Stimulated activated memory B cell treated with anti-CD40 and anti-IgM and Interleukin-4, amounts not matched to agents 10 μg/mL and 1 μg/mL and 100 μg/mL, for 72 hours (primary cell): ENCODE data around the gene DYNLL2.
"Not testable (repeated sequence)": the region's sequence is repeated elsewhere in the genome, so short reads cannot be mapped to it uniquely, and the experiment has no call there.

Experiments used
- ATAC-seq: fragments of 150-1000 bp; cut with Tn5 transposase; 2 replicates; pipeline ENCODE4 v1.10.0; 2021
- H3K27ac Mint-ChIP-seq: one replicate; pipeline ENCODE4 v1.8.0; 2022; ENCODE audit warnings: mild to moderate bottlenecking, mixed read lengths
- H3K27me3 Mint-ChIP-seq: one replicate; pipeline ENCODE4 v1.8.0; 2022; ENCODE audit warnings: mixed read lengths
- H3K36me3 Mint-ChIP-seq: one replicate; pipeline ENCODE4 v1.8.0; 2022; ENCODE audit warnings: mixed read lengths
- H3K4me1 Mint-ChIP-seq: one replicate; pipeline ENCODE4 v1.8.0; 2022; ENCODE audit warnings: mixed read lengths
- H3K4me3 Mint-ChIP-seq: one replicate; pipeline ENCODE4 v1.8.0; 2022; ENCODE audit warnings: mild to moderate bottlenecking, moderate library complexity, mixed read lengths
- H3K9me3 Mint-ChIP-seq: one replicate; pipeline ENCODE4 v1.8.0; 2022; ENCODE audit warnings: mixed read lengths

DYNLL2 gene

GRCh38 chr17:58085039-58085715, 2.0 kb downstream of the DYNLL2 start:
- H3K9me3 Mint-ChIP-seq = no peaks in the 10 kb centered on the region
- H3K27me3 Mint-ChIP-seq = no peaks in the 10 kb centered on the region
- peak overlapping the region; percentile 5 for H3K27ac Mint-ChIP-seq
- H3K4me1 Mint-ChIP-seq = peaks cover 38% of the 10 kb centered on the region
- H3K4me3 Mint-ChIP-seq = peak overlapping the region; percentile 80
- ATAC-seq = no peak
- peaks cover 33% of the 10 kb centered on the region for H3K36me3 Mint-ChIP-seq

GRCh38 chr17:58086953-58087352, 3.7 kb downstream of the DYNLL2 start:
- H3K27me3 Mint-ChIP-seq = no peaks in the 10 kb centered on the region
- H3K4me1 Mint-ChIP-seq = peaks cover 43% of the 10 kb centered on the region
- no peak overlapping the region for H3K27ac Mint-ChIP-seq
- H3K4me3 Mint-ChIP-seq = no peak overlapping the region
- H3K36me3 Mint-ChIP-seq = peaks cover 50% of the 10 kb centered on the region
- ATAC-seq = no peak
- H3K9me3 Mint-ChIP-seq = no peaks in the 10 kb centered on the region

GRCh38 chr17:58088624-58089023, 5.4 kb downstream of the DYNLL2 start:
- no peak for ATAC-seq
- H3K9me3 Mint-ChIP-seq = no peaks in the 10 kb centered on the region
- H3K4me3 Mint-ChIP-seq = no peak overlapping the region
- H3K4me1 Mint-ChIP-seq = peaks cover 43% of the 10 kb centered on the region
- no peaks in the 10 kb centered on the region for H3K27me3 Mint-ChIP-seq
- H3K36me3 Mint-ChIP-seq = peaks cover 66% of the 10 kb centered on the region
- H3K27ac Mint-ChIP-seq = no peak overlapping the region

- Mint-ChIP-seq H3K4me3 (no peak overlapping the region), H3K9me3 (no peaks in the 10 kb centered on the region), H3K36me3 (peaks cover 69% of the 10 kb centered on the region), H3K4me1 (peaks cover 43% of the 10 kb centered on the region), H3K27ac (peak overlapping the region; percentile 66), H3K27me3 (no peaks in the 10 kb centered on the region)
- ATAC-seq = no peak
These were observed 5.9 kb downstream of the DYNLL2 start for GRCh38 chr17:58089111-58089510.

- Mint-ChIP-seq H3K27ac (no peak overlapping the region), H3K9me3 (no peaks in the 10 kb centered on the region), H3K4me1 (peaks cover 34% of the 10 kb centered on the region), H3K36me3 (peaks cover 69% of the 10 kb centered on the region), H3K4me3 (no peak overlapping the region), H3K27me3 (no peaks in the 10 kb centered on the region)
- no peak for ATAC-seq
These were observed 7.9 kb downstream of the DYNLL2 start for GRCh38 chr17:58091024-58091567.

- ATAC-seq = no peak
- no peaks in the 10 kb centered on the region for H3K27me3 Mint-ChIP-seq
- no peak overlapping the region for H3K4me3 Mint-ChIP-seq
- H3K9me3 Mint-ChIP-seq = no peaks in the 10 kb centered on the region
- H3K4me1 Mint-ChIP-seq = peaks cover 27% of the 10 kb centered on the region
- peaks cover 63% of the 10 kb centered on the region for H3K36me3 Mint-ChIP-seq
- H3K27ac Mint-ChIP-seq = no peak overlapping the region
These were observed 9.0 kb downstream of the DYNLL2 start for GRCh38 chr17:58092101-58092796.

GRCh38 chr17:58092797-58093385, 9.7 kb downstream of the DYNLL2 start:
- Mint-ChIP-seq H3K27me3 (no peaks in the 10 kb centered on the region), H3K27ac (no peak overlapping the region), H3K36me3 (peaks cover 59% of the 10 kb centered on the region), H3K9me3 (no peaks in the 10 kb centered on the region), H3K4me3 (no peak overlapping the region), H3K4me1 (peaks cover 24% of the 10 kb centered on the region)
- no peak for ATAC-seq

DNA sequence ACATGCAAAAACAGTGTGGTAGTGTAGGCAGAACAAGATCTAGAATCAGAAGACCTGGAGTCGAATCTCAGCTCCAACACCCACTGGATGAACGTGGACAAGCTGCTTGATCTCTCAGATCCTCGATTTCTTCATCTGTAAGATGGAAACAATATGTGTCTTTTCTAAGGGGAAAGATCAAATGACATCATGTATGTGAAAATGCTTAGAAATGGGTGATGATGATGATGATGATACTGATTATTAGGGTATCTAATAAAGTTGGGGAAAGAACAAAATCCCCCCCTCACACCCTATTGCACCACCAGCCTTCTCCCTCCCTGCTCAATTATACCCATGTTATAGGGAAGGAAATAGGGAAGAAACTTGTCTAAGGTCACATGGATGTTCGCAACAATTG, 10.9 kb downstream of the DYNLL2 start:
- H3K4me1 Mint-ChIP-seq = peaks cover 15% of the 10 kb centered on the region
- H3K36me3 Mint-ChIP-seq = peaks cover 46% of the 10 kb centered on the region
- no peaks in the 10 kb centered on the region for H3K27me3 Mint-ChIP-seq
- ATAC-seq = no peak
- H3K27ac Mint-ChIP-seq = no peak overlapping the region
- no peaks in the 10 kb centered on the region for H3K9me3 Mint-ChIP-seq
- no peak overlapping the region for H3K4me3 Mint-ChIP-seq

GRCh38 chr17:58096892-58097291, 13.7 kb downstream of the DYNLL2 start:
- Mint-ChIP-seq H3K36me3 (peaks cover 20% of the 10 kb centered on the region), H3K27ac (no peak overlapping the region), H3K9me3 (no peaks in the 10 kb centered on the region), H3K4me1 (no peaks in the 10 kb centered on the region), H3K4me3 (no peak overlapping the region), H3K27me3 (no peaks in the 10 kb centered on the region)
- no peak for ATAC-seq

DNA sequence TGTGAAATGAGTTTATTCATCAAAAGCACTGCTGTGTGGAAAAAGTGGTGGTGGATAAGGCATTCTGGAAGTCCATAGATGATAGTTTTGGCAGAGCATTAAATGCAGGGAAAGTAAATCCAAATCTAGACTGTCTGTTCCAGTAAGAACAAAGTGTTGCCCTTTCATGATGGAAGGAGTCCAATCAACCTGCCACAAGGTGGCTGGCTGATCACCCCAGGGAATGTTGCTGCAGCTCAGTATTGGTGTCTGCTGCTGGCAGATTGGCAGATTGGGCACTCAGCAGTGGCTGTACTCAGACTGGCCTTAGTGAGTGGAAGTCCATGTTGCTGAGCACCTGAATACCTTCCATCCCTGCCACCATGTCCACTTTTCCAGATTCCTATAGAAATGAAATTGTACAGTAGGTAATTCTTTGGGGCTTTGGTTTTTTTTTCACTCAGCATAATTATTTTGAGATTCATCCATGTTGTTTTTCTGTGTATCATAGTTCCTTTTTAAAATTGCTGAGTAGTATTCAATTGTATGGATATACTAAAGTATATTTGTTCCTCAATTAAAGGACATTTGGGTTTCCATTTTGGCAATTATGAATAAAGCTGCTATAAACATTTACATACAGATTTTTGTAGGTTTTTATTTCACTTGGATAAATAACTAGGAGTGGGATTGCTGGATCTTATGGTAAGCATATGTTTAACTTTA, 14.3 kb downstream of the DYNLL2 start:
- no peaks in the 10 kb centered on the region for H3K9me3 Mint-ChIP-seq
- no peak overlapping the region for H3K27ac Mint-ChIP-seq
- peaks cover 14% of the 10 kb centered on the region for H3K36me3 Mint-ChIP-seq
- no peak for ATAC-seq
- no peaks in the 10 kb centered on the region for H3K4me1 Mint-ChIP-seq
- no peak overlapping the region for H3K4me3 Mint-ChIP-seq
- H3K27me3 Mint-ChIP-seq = no peaks in the 10 kb centered on the region

DNA sequence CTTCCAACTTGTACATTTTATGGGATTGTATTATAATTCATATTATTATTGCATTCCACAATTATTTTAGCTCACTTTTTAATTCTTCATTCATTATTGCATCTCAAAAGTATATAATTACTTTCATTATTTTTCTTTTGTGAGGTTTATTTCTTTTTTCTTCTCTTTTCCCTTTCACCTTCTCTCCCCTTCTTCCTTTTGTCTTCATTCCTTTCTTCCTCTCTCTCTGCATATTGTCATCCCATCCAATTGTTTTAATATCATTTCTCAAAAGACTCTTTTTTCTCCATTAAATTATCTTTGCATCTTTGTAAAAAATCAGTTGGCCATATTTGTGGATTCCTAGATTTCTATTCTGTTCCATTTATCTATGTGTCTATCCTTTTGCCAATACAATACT, 17.3 kb downstream of the DYNLL2 start:
- H3K27ac Mint-ChIP-seq = no peak overlapping the region
- no peak for ATAC-seq
- H3K9me3 Mint-ChIP-seq = no peaks in the 10 kb centered on the region
- no peaks in the 10 kb centered on the region for H3K36me3 Mint-ChIP-seq
- H3K4me3 Mint-ChIP-seq = no peak overlapping the region
- no peaks in the 10 kb centered on the region for H3K4me1 Mint-ChIP-seq
- no peaks in the 10 kb centered on the region for H3K27me3 Mint-ChIP-seq

DNA sequence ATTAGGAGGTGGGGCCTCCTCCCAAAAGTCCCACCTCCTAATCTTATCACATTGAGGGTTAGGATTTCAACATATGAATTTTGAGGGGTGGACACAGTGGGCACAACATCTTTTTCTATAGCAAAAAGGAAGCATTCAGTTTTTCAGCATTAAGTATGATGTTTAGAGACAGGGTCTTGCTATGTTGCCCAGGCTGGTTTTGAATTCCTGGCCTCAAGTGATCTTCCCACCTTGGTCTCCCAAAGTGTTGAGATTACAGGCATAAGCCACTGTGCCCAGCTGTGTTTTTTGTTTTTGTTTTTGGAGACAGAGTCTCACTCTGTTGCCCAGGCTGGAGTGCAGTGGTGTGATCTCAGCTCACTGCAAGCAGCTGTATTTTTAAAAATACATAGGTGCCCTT, 18.7 kb downstream of the DYNLL2 start:
- not testable (repeated sequence) for H3K4me1 Mint-ChIP-seq, ATAC-seq, H3K4me3 Mint-ChIP-seq, H3K9me3 Mint-ChIP-seq, H3K27ac Mint-ChIP-seq, H3K27me3 Mint-ChIP-seq, H3K36me3 Mint-ChIP-seq

- H3K4me1 Mint-ChIP-seq = no peaks in the 10 kb centered on the region
- no peak overlapping the region for H3K27ac Mint-ChIP-seq
- no peaks in the 10 kb centered on the region for H3K36me3 Mint-ChIP-seq
- no peaks in the 10 kb centered on the region for H3K27me3 Mint-ChIP-seq
- ATAC-seq = no peak
- H3K4me3 Mint-ChIP-seq = no peak overlapping the region
- H3K9me3 Mint-ChIP-seq = no peaks in the 10 kb centered on the region
These were observed 21.9 kb downstream of the DYNLL2 start for GRCh38 chr17:58105093-58105492.

DNA sequence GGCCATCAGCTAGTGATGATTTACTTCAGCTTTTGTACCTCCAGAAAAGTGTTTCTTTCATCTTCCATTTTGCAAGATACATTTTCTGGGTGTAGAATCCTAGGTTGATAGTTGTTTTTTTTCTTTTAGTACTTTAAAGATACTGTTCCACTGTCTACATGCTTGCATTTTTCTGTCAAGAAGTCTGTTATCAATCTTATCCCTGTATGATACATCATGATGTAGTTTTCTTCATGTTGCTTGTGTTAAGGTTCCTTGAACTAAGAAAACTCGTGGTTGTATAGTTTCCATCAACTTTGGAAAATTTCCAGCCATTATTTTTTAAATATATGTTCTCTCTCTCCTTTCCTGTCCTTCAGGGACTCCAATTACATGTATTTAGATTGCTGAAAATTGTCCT, 24.1 kb downstream of the DYNLL2 start:
- H3K4me1 Mint-ChIP-seq = no peaks in the 10 kb centered on the region
- H3K27ac Mint-ChIP-seq = no peak overlapping the region
- H3K4me3 Mint-ChIP-seq = no peak overlapping the region
- peaks cover 9% of the 10 kb centered on the region for H3K27me3 Mint-ChIP-seq
- no peak for ATAC-seq
- no peaks in the 10 kb centered on the region for H3K36me3 Mint-ChIP-seq
- H3K9me3 Mint-ChIP-seq = no peaks in the 10 kb centered on the region

DNA sequence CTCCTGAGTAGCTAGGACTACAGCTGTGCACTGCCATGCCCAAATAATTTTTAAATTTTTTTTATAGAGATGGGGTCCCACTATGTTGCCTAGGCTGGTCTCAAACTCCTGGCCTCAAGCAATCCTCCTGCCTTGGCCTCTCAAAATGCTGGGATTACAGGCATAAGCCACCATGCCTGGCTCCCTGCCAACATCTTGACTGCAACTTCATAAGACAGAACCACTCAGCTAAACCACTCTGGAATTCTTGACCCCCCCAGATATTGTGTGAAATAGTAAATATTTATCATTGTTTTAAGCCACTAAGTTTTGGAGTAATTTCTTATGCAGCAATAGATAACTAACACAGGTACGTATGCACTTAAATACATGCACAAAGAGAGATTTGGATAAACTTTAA, 26.0 kb downstream of the DYNLL2 start:
- H3K4me3 Mint-ChIP-seq = no peak overlapping the region
- ATAC-seq = no peak
- H3K4me1 Mint-ChIP-seq = no peaks in the 10 kb centered on the region
- H3K27ac Mint-ChIP-seq = no peak overlapping the region
- no peaks in the 10 kb centered on the region for H3K36me3 Mint-ChIP-seq
- no peaks in the 10 kb centered on the region for H3K9me3 Mint-ChIP-seq
- peaks cover 9% of the 10 kb centered on the region for H3K27me3 Mint-ChIP-seq
